ENCODE results near the gene SPRED3.
A peak's percentile ranks its signal among the peaks of the same experiment; 100 is the strongest.

Gene SPRED3

GRCh38 chr19:38384209-38385027 is 4.1 kb upstream of the SPRED3 start:
- Histone ChIP-seq H3K36me3 (ENCODE audit: control insufficient read depth in 2 of 2, insufficient read depth in 2 of 2, low read length in 2 of 2) (peaks cover 41 to 48% of the 10 kb centered on the region in 2 donors), H3K9ac (ENCODE audit: low read length in 2 of 2) (no peak overlapping the region), H3K9me3 (ENCODE audit: control insufficient read depth in 2 of 2, low read length in 2 of 2) (no peaks in the 10 kb centered on the region), H3K4me3 (ENCODE audit: low read length in 2 of 2) (no peak overlapping the region), H3K27me3 (ENCODE audit: control insufficient read depth in 1 of 2, insufficient read depth in 2 of 2, low read length in 2 of 2) (peaks cover 17% of the 10 kb centered on the region in 2 donors), H3K27ac (ENCODE audit: low read length) (no peak overlapping the region), H3K4me1 (ENCODE audit: control insufficient read depth, insufficient read depth, low read length) (peaks cover 29% of the 10 kb centered on the region)

GRCh38 chr19:38385057-38385803 is 3.3 kb upstream of the SPRED3 start:
- Histone ChIP-seq H3K4me1 (ENCODE audit: control insufficient read depth, insufficient read depth, low read length) (peaks cover 29% of the 10 kb centered on the region), H3K9ac (ENCODE audit: low read length in 2 of 2) (no peak overlapping the region), H3K9me3 (ENCODE audit: control insufficient read depth in 2 of 2, low read length in 2 of 2) (no peaks in the 10 kb centered on the region), H3K36me3 (ENCODE audit: control insufficient read depth in 2 of 2, insufficient read depth in 2 of 2, low read length in 2 of 2) (peaks cover 39 to 43% of the 10 kb centered on the region in 2 donors), H3K27ac (ENCODE audit: low read length) (no peak overlapping the region), H3K4me3 (ENCODE audit: low read length in 2 of 2) (no peak overlapping the region), H3K27me3 (ENCODE audit: control insufficient read depth in 1 of 2, insufficient read depth in 2 of 2, low read length in 2 of 2) (peaks cover 17% of the 10 kb centered on the region in 2 donors)

GRCh38 chr19:38385804-38386257 is 2.7 kb upstream of the SPRED3 start:
- Histone ChIP-seq H3K36me3 (ENCODE audit: control insufficient read depth in 2 of 2, insufficient read depth in 2 of 2, low read length in 2 of 2) (peaks cover 35 to 37% of the 10 kb centered on the region in 2 donors), H3K9ac (ENCODE audit: low read length in 2 of 2) (no peak overlapping the region), H3K9me3 (ENCODE audit: control insufficient read depth in 2 of 2, low read length in 2 of 2) (no peaks in the 10 kb centered on the region)

GRCh38 chr19:38386300-38386970 is 2.1 kb upstream of the SPRED3 start:
- H3K27ac ChIP-seq (ENCODE audit: low read length), result no peak overlapping the region
- no peak overlapping the region for H3K4me3 ChIP-seq (ENCODE audit: low read length in 2 of 2)
- no peak overlapping the region for H3K9ac ChIP-seq (ENCODE audit: low read length in 2 of 2)
- peaks cover 17% of the 10 kb centered on the region in 2 donors for H3K27me3 ChIP-seq (ENCODE audit: control insufficient read depth in 1 of 2, insufficient read depth in 2 of 2, low read length in 2 of 2)
- no peaks in the 10 kb centered on the region for H3K9me3 ChIP-seq (ENCODE audit: control insufficient read depth in 2 of 2, low read length in 2 of 2)
- peaks cover 29 to 31% of the 10 kb centered on the region in 2 donors for H3K36me3 ChIP-seq (ENCODE audit: control insufficient read depth in 2 of 2, insufficient read depth in 2 of 2, low read length in 2 of 2)
- peaks cover 29% of the 10 kb centered on the region for H3K4me1 ChIP-seq (ENCODE audit: control insufficient read depth, insufficient read depth, low read length)

More at GRCh38 chr19:38385804-38386257, 2.7 kb upstream of the SPRED3 start:
- H3K4me3 ChIP-seq (ENCODE audit: low read length in 2 of 2), result no peak overlapping the region
- no peak overlapping the region for H3K27ac ChIP-seq (ENCODE audit: low read length)
- H3K4me1 ChIP-seq (ENCODE audit: control insufficient read depth, insufficient read depth, low read length), result peaks cover 29% of the 10 kb centered on the region
- H3K27me3 ChIP-seq (ENCODE audit: control insufficient read depth in 1 of 2, insufficient read depth in 2 of 2, low read length in 2 of 2), result peaks cover 17% of the 10 kb centered on the region in 2 donors

- H3K4me1 ChIP-seq (ENCODE audit: control insufficient read depth, insufficient read depth, low read length), result peaks cover 29% of the 10 kb centered on the region
- peak overlapping the region in 1 of 2 donors; percentile 35 for H3K9ac ChIP-seq (ENCODE audit: low read length in 2 of 2)
- no peak overlapping the region for H3K27ac ChIP-seq (ENCODE audit: low read length)
- H3K27me3 ChIP-seq (ENCODE audit: control insufficient read depth in 1 of 2, insufficient read depth in 2 of 2, low read length in 2 of 2), result peaks cover 17% of the 10 kb centered on the region in 2 donors
- no peaks in the 10 kb centered on the region for H3K9me3 ChIP-seq (ENCODE audit: control insufficient read depth in 2 of 2, low read length in 2 of 2)
- peaks cover 23 to 25% of the 10 kb centered on the region in 2 donors for H3K36me3 ChIP-seq (ENCODE audit: control insufficient read depth in 2 of 2, insufficient read depth in 2 of 2, low read length in 2 of 2)
- H3K4me3 ChIP-seq (ENCODE audit: low read length in 2 of 2), result peak overlapping the region; percentile 64 to 76
Measured at GRCh38 chr19:38386971-38387549, 1.4 kb upstream of the SPRED3 start.

- Histone ChIP-seq H3K4me3 (ENCODE audit: low read length in 2 of 2) (peak within 1 kb of the TSS; percentile 64 to 76), H3K9me3 (ENCODE audit: control insufficient read depth in 2 of 2, low read length in 2 of 2) (no peaks in the 10 kb centered on the region), H3K27ac (ENCODE audit: low read length) (no peak within 1 kb of the TSS), H3K4me1 (ENCODE audit: control insufficient read depth, insufficient read depth, low read length) (peaks cover 29% of the 10 kb centered on the region), H3K36me3 (ENCODE audit: control insufficient read depth in 2 of 2, insufficient read depth in 2 of 2, low read length in 2 of 2) (peaks cover 19 to 20% of the 10 kb centered on the region in 2 donors), H3K9ac (ENCODE audit: low read length in 2 of 2) (peak within 1 kb of the TSS; percentile 42 to 63), H3K27me3 (ENCODE audit: control insufficient read depth in 1 of 2, insufficient read depth in 2 of 2, low read length in 2 of 2) (peaks cover 15 to 17% of the 10 kb centered on the region in 2 donors)
Measured at GRCh38 chr19:38387550-38388348, 748 bp upstream of the SPRED3 start, which contains the start of gene GGN. GGN (minus strand) TSS chr19:38388034; CDS start chr19:38387261, 773 bp downstream.

- H3K9ac ChIP-seq (ENCODE audit: low read length in 2 of 2), result peak overlapping the region in 1 of 2 donors; percentile 63
- H3K27ac ChIP-seq (ENCODE audit: low read length), result no peak overlapping the region
- no peaks in the 10 kb centered on the region for H3K9me3 ChIP-seq (ENCODE audit: control insufficient read depth in 2 of 2, low read length in 2 of 2)
- peaks cover 18 to 21% of the 10 kb centered on the region in 2 donors for H3K27me3 ChIP-seq (ENCODE audit: control insufficient read depth in 1 of 2, insufficient read depth in 2 of 2, low read length in 2 of 2)
- H3K36me3 ChIP-seq (ENCODE audit: control insufficient read depth in 2 of 2, insufficient read depth in 2 of 2, low read length in 2 of 2), result peaks cover 3 to 4% of the 10 kb centered on the region in 2 donors
- H3K4me3 ChIP-seq (ENCODE audit: low read length in 2 of 2), result peak overlapping the region; percentile 46 to 62
- peaks cover 29% of the 10 kb centered on the region for H3K4me1 ChIP-seq (ENCODE audit: control insufficient read depth, insufficient read depth, low read length)
Measured at GRCh38 chr19:38389101-38389925, 816 bp downstream of the SPRED3 start.

GRCh38 chr19:38389957-38390924 is 1.7 kb downstream of the SPRED3 start:
- no peaks in the 10 kb centered on the region for H3K9me3 ChIP-seq (ENCODE audit: control insufficient read depth in 2 of 2, low read length in 2 of 2)
- H3K4me3 ChIP-seq (ENCODE audit: low read length in 2 of 2), result no peak overlapping the region
- no peaks in the 10 kb centered on the region for H3K36me3 ChIP-seq (ENCODE audit: control insufficient read depth in 2 of 2, insufficient read depth in 2 of 2, low read length in 2 of 2)
- peaks cover 20 to 27% of the 10 kb centered on the region in 2 donors for H3K27me3 ChIP-seq (ENCODE audit: control insufficient read depth in 1 of 2, insufficient read depth in 2 of 2, low read length in 2 of 2)
- H3K9ac ChIP-seq (ENCODE audit: low read length in 2 of 2), result no peak overlapping the region
- H3K4me1 ChIP-seq (ENCODE audit: control insufficient read depth, insufficient read depth, low read length), result peaks cover 29% of the 10 kb centered on the region
- H3K27ac ChIP-seq (ENCODE audit: low read length), result no peak overlapping the region
